BJ (cell line): ENCODE data around the gene USP53. TPM values are rescaled to one million over a fixed set of nuclear protein-coding genes. Genes with fewer than 3 reads are reported as not detected.
A peak's percentile ranks its signal among the peaks of the same experiment; 100 is the strongest.
"Not testable (repeated sequence)": the region's sequence is repeated elsewhere in the genome, so short reads cannot be mapped to it uniquely, and the experiment has no call there.

ENCODE experiments used
- CTCF ChIA-PET: fragments of 350-600 bp; formaldehyde crosslinking; extraction: SDS; loops from one replicate; lab custom pipeline; 2021; ENCODE audit warnings: antibody characterized with exemption, inconsistent platforms; lab: Yijun Ruan, JAX
- POLR2A ChIA-PET: fragments of 300-600 bp; sonication (Branson Sonifier 250); formaldehyde crosslinking; extraction: SDS; loops from one replicate; lab custom pipeline; 2021; ENCODE audit warnings: antibody characterized with exemption; lab: Charles Lee
- DNase-seq: peaks from one replicate; pipeline ENCODE4 v3.0.0-alpha.2; 2011; ENCODE audit warnings: low read depth
- H3K27me3 ChIP-seq: 2 replicates; pipeline ENCODE4 v1.6.0; 2011; ENCODE audit warnings: low read length; ENCODE audit not compliant: control insufficient read depth, insufficient read depth
- H3K36me3 ChIP-seq: 2 replicates; pipeline ENCODE4 v1.5.1; 2011; ENCODE audit warnings: low read length; ENCODE audit not compliant: control insufficient read depth, insufficient read depth
- H3K4me3 ChIP-seq: 2 replicates; pipeline ENCODE4 v1.5.1; 2011; ENCODE audit warnings: low read depth, mild to moderate bottlenecking, control low read depth, low read length
- polyA minus RNA-seq: library from RNA; depleted of rRNA, polyadenylated mRNA; stranded (reverse); fragments of >200 nt; gene quantifications from 2 replicates; pipeline ENCODE4 v1.2.3, GENCODE V29; 2011; rRNA and poly(A)+ RNA removed
- polyA plus RNA-seq: library from polyadenylated mRNA; depleted of rRNA; stranded (reverse); fragments of >200 nt; gene quantifications from 2 replicates; pipeline ENCODE4 v1.2.3, GENCODE V29; 2011; rRNA removed
- TF ChIP-seq, protein P1 (sequence below): IDR thresholded peaks from 2 replicates; pipeline ENCODE4 v1.5.1; 2011; ENCODE audit warnings: low read depth, mild to moderate bottlenecking, control low read depth, inconsistent platforms, low read length, moderate library complexity; ENCODE audit not compliant: insufficient read depth

The USP53 gene
- polyA plus RNA-seq (70.5 and 148 TPM in 2 replicates), polyA minus RNA-seq (85.3 and 87.5 TPM in 2 replicates)

- no peaks in the 10 kb centered on the region for H3K36me3 ChIP-seq
- TF ChIP-seq, protein P1, sequence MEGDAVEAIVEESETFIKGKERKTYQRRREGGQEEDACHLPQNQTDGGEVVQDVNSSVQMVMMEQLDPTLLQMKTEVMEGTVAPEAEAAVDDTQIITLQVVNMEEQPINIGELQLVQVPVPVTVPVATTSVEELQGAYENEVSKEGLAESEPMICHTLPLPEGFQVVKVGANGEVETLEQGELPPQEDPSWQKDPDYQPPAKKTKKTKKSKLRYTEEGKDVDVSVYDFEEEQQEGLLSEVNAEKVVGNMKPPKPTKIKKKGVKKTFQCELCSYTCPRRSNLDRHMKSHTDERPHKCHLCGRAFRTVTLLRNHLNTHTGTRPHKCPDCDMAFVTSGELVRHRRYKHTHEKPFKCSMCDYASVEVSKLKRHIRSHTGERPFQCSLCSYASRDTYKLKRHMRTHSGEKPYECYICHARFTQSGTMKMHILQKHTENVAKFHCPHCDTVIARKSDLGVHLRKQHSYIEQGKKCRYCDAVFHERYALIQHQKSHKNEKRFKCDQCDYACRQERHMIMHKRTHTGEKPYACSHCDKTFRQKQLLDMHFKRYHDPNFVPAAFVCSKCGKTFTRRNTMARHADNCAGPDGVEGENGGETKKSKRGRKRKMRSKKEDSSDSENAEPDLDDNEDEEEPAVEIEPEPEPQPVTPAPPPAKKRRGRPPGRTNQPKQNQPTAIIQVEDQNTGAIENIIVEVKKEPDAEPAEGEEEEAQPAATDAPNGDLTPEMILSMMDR = no peak
- no peaks in the 10 kb centered on the region for H3K27me3 ChIP-seq
- POLR2A ChIA-PET = interaction anchor here (0.6 to 3.3 kb wide), 13 partner anchors 43 to 377 kb away, joined by 3 to 13 read pairs (median 5); a partner anchor contains a TSS
- H3K4me3 ChIP-seq = peak within 1 kb of the TSS; percentile 96
- CTCF ChIA-PET = interaction anchor here (1.0 to 2.5 kb wide), 7 partner anchors 109 to 218 kb away, joined by 3 to 6 read pairs (median 4); no protein-coding TSS in a partner anchor
- DNase-seq = peak; percentile 93
Measured at GRCh38 chr4:119212234-119212963, at the start of gene USP53. USP53 (plus strand) TSS chr4:119212713; CDS start chr4:119239760, 27,047 bp downstream.

DNA sequence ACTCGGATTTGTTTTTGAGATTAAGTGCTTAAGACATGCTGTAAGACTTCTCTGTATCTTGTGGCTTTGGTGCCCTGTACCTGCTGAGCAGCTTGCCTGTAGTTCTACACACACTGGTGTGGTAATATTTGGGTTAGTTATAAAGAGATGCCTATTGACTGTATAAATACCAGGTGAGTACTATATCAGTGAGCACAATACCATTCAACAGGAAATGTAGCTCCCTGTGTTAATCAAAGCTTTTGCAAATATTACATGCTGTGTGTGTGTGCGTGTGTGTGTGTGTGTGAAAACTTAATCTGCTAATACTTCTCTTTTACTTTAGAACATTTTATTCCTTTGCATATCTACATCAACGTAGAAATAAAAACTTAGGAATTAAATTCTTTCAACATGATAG, 46.7 kb upstream of the USP53 start:
- no peak for DNase-seq
- no peaks in the 10 kb centered on the region for H3K27me3 ChIP-seq
- TF ChIP-seq, protein P1 = no peak
- ChIA-PET POLR2A (no interaction called here), CTCF (interaction anchor here (1.5 kb wide), 1 partner anchor 12 kb away, joined by 4 read pairs; no protein-coding TSS in a partner anchor)
- H3K4me3 ChIP-seq = no peak overlapping the region
- no peaks in the 10 kb centered on the region for H3K36me3 ChIP-seq

DNA sequence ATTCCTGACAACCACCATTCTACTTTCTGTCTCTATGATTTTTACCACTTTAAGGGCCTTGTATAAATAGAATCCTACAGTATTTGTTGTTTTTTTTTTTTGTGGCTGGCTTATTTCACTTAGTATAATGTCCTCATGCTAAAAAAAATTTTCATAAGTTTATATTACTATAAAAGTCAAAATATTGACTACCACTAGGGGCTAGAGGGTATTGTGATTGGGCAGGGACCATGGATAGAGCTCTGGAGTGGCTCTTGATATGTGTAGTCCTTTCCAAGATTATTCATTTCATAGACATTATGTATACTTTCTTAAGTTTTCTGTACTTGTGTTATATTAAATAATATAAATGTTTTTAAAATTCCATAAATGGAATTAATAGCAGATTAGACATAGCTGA, 42.3 kb upstream of the USP53 start:
- TF ChIP-seq, protein P1 = no peak
- Histone ChIP-seq H3K36me3 (no peaks in the 10 kb centered on the region), H3K4me3 (no peak overlapping the region), H3K27me3 (no peaks in the 10 kb centered on the region)
- POLR2A ChIA-PET = no interaction called here
- CTCF ChIA-PET = no interaction called here
- DNase-seq = no peak

- DNase-seq = no peak
- ChIA-PET CTCF (interaction anchor here (0.5 to 1.7 kb wide), 2 partner anchors 8 to 82 kb away, joined by 3 to 5 read pairs; no protein-coding TSS in a partner anchor), POLR2A (no interaction called here)
- Histone ChIP-seq H3K36me3 (no peaks in the 10 kb centered on the region), H3K27me3 (no peaks in the 10 kb centered on the region), H3K4me3 (no peak overlapping the region)
- TF ChIP-seq, protein P1 = no peak
Measured at GRCh38 chr4:119172223-119172622, 40.3 kb upstream of the USP53 start.

DNA sequence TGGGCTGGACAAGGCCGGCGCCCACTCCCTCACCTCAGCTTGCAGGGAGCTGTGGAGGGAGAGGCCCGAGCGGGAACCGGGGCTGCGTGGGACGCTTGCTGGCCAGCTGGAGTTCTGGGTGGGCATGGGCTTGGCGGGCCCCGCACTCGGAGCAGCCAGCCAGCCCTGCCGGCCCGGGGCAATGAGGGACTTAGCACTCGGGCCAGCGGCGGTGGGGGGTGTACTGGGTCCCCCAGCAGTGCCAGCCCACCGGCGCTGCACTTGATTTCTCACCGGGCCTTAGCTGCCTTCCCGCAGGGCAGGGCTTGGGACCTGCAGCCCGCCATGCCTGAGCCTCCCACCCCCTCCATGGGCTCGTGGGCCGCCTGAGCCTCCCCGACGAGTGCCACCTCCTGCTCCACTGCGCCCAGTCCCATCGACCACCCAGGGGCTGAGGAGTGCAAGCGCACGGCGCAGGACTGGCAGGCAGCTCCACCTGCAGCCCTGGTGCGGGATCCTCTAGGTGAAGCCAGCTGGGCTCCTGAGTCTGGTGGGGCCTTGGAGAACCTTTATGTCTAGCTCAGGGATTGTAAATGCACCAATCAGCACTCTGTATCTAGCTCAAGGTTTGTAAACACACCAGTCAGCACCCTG, 38.7 kb upstream of the USP53 start:
- H3K4me3 ChIP-seq, H3K27me3 ChIP-seq, POLR2A ChIA-PET, DNase-seq, H3K36me3 ChIP-seq: not testable (repeated sequence)
- CTCF ChIA-PET = interaction anchor here (1.7 kb wide), 1 partner anchor 10 kb away, joined by 5 read pairs; no protein-coding TSS in a partner anchor
